ENCODE results near the gene STARD9. TPM values are rescaled to one million over a fixed set of nuclear protein-coding genes. Genes with fewer than 3 reads are reported as not detected.
"Not testable (repeated sequence)": the region's sequence is repeated elsewhere in the genome, so short reads cannot be mapped to it uniquely, and the experiment has no call there.

STARD9 gene
- total RNA-seq, 1 experiment from 2014 or later, result 7.4 TPM

DNA sequence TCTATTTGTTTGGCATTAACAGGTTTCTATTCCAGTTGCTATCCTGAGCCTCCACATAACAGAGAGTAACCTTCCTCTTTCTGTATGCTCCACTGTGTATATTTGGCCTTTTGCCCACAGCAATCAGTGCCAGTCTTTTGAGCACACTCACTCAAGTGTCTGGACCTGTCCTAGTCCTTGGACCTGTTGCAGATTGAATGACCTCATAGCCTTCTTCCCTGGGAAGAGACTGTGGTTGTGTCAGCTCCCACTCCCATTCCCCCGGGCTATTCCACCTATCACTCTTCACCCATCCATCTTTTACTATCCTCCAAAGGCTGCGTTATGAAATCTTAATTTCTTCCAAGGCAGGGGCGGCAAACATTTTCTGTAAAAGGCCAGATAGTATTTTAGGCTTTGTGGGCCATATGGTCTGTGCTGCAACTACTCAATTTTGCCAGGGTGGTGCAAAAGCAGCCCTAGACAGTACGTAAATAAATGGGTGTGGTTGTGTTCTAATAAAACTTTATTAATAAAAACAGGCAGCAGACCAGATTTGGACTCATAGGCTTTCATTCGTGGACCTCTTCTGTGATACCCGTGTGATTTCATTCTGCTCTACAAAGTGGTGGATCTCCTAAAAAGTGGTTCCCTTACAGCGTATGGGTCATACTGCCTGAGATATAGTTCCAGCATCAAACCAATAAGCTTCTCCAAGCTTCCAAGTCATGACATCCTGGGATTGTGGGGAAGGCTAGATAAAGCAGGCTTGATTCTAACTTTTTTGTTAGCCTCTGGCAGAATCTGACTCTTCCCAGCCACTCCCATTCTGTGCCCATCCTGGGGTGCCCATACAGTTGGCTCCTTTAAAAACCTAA is 104.1 kb downstream of the STARD9 start:
- Histone ChIP-seq H3K36me3 (peaks cover 71% of the 10 kb centered on the region), H3K9me3 (replicated peaks) (no peaks in the 10 kb centered on the region), H3K4me1 (replicated peaks) (no peaks in the 10 kb centered on the region), H3K27me3 (replicated peaks) (no peaks in the 10 kb centered on the region), H3K4me3 (no peak overlapping the region), H3K27ac (no peak overlapping the region)
- no peak for DNase-seq (ENCODE audit: low read depth in 1 of 2, low spot score in 2 of 2)

GRCh38 chr15:42680142-42680482 is 104.7 kb downstream of the STARD9 start:
- H3K27ac ChIP-seq; DNase-seq (ENCODE audit: low read depth in 1 of 2, low spot score in 2 of 2); H3K4me3 ChIP-seq; H3K9me3 ChIP-seq (replicated peaks); H3K27me3 ChIP-seq (replicated peaks); H3K4me1 ChIP-seq (replicated peaks): not testable (repeated sequence)
- peaks cover 68% of the 10 kb centered on the region for H3K36me3 ChIP-seq

- DNase-seq (ENCODE audit: low read depth in 1 of 2, low spot score in 2 of 2), result no peak
These were observed 105.7 kb downstream of the STARD9 start for GRCh38 chr15:42681119-42681518.

GRCh38 chr15:42686281-42686680 is 110.9 kb downstream of the STARD9 start:
- no peaks in the 10 kb centered on the region for H3K4me1 ChIP-seq (replicated peaks)
- no peaks in the 10 kb centered on the region for H3K9me3 ChIP-seq (replicated peaks)
- H3K36me3 ChIP-seq, result peaks cover 64% of the 10 kb centered on the region
- no peak for DNase-seq (ENCODE audit: low read depth in 1 of 2, low spot score in 2 of 2)
- no peak overlapping the region for H3K27ac ChIP-seq
- no peaks in the 10 kb centered on the region for H3K27me3 ChIP-seq (replicated peaks)
- H3K4me3 ChIP-seq, result no peak overlapping the region

More at GRCh38 chr15:42681119-42681518, 105.7 kb downstream of the STARD9 start:
- H3K27me3 ChIP-seq (replicated peaks), result no peaks in the 10 kb centered on the region
- peaks cover 70% of the 10 kb centered on the region for H3K36me3 ChIP-seq
- H3K27ac ChIP-seq, result no peak overlapping the region
- no peak overlapping the region for H3K4me3 ChIP-seq
- no peaks in the 10 kb centered on the region for H3K4me1 ChIP-seq (replicated peaks)
- H3K9me3 ChIP-seq (replicated peaks), result no peaks in the 10 kb centered on the region

GRCh38 chr15:42687740-42688139 is 112.3 kb downstream of the STARD9 start:
- H3K4me1 ChIP-seq (replicated peaks), result no peaks in the 10 kb centered on the region
- DNase-seq (ENCODE audit: low read depth in 1 of 2, low spot score in 2 of 2), result no peak
- H3K9me3 ChIP-seq (replicated peaks), result no peaks in the 10 kb centered on the region

GRCh38 chr15:42688301-42688700 is 112.9 kb downstream of the STARD9 start:
- no peak for DNase-seq (ENCODE audit: low read depth in 1 of 2, low spot score in 2 of 2)
- Histone ChIP-seq H3K27ac (no peak overlapping the region), H3K4me3 (no peak overlapping the region), H3K36me3 (peaks cover 62% of the 10 kb centered on the region), H3K4me1 (replicated peaks) (no peaks in the 10 kb centered on the region), H3K27me3 (replicated peaks) (no peaks in the 10 kb centered on the region), H3K9me3 (replicated peaks) (no peaks in the 10 kb centered on the region)

More at GRCh38 chr15:42687740-42688139, 112.3 kb downstream of the STARD9 start:
- Histone ChIP-seq H3K4me3 (no peak overlapping the region), H3K27ac (no peak overlapping the region), H3K36me3 (peaks cover 61% of the 10 kb centered on the region), H3K27me3 (replicated peaks) (no peaks in the 10 kb centered on the region)

DNA sequence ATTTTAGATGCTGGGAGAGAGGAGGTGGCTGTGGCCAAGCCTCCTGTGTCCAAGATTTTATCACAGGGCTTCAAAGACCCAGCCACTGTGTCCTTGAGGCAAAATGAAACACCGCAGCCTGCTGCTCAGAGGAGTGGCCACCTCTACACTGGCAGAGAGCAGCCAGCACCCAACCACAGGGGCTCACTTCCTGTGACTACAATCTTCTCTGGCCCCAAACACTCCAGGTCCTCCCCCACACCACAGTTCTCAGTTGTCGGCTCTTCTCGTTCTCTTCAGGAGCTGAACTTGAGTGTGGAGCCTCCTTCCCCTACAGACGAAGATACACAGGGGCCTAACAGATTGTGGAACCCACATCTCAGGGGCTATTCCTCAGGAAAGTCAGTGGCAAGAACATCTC is 115.9 kb downstream of the STARD9 start:
- no peak overlapping the region for H3K4me3 ChIP-seq
- H3K36me3 ChIP-seq, result peaks cover 54% of the 10 kb centered on the region
- no peaks in the 10 kb centered on the region for H3K27me3 ChIP-seq (replicated peaks)
- no peaks in the 10 kb centered on the region for H3K9me3 ChIP-seq (replicated peaks)
- no peak for DNase-seq (ENCODE audit: low read depth in 1 of 2, low spot score in 2 of 2)
- no peak overlapping the region for H3K27ac ChIP-seq
- no peaks in the 10 kb centered on the region for H3K4me1 ChIP-seq (replicated peaks)

DNA sequence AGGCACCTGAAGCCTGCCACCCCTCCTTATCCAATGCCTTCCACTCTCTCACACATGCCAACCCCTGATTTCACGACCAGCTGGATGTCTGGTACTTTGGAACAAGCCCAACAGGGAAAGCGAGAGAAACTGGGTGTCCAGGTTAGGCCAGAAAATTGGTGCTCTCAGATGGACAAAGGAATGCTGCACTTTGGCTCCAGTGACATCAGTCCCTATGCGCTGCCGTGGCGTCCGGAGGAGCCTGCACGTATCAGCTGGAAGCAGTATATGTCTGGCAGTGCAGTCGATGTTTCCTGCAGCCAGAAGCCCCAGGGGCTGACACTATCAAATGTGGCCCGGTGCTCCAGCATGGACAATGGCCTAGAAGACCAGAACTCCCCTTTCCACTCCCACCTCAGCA is 116.4 kb downstream of the STARD9 start:
- no peak overlapping the region for H3K27ac ChIP-seq
- peaks cover 53% of the 10 kb centered on the region for H3K36me3 ChIP-seq
- H3K4me1 ChIP-seq (replicated peaks), result no peaks in the 10 kb centered on the region
- H3K4me3 ChIP-seq, result no peak overlapping the region
- H3K27me3 ChIP-seq (replicated peaks), result no peaks in the 10 kb centered on the region
- H3K9me3 ChIP-seq (replicated peaks), result no peaks in the 10 kb centered on the region
- no peak for DNase-seq (ENCODE audit: low read depth in 1 of 2, low spot score in 2 of 2)

DNA sequence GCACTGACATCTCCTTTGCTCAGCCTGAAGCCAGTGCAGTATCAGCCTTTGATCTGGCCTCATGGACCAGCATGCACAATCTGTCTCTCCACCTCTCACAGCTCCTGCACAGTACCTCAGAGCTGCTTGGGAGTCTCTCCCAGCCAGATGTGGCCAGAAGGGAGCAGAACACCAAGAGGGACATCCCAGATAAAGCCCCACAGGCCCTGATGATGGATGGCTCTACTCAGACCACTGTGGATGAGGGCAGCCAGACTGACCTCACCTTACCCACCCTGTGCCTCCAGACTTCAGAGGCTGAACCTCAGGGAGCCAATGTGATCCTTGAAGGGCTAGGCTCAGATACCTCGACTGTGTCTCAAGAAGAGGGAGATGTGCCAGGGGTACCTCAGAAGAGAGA is 117.1 kb downstream of the STARD9 start:
- no peak overlapping the region for H3K4me3 ChIP-seq
- no peaks in the 10 kb centered on the region for H3K4me1 ChIP-seq (replicated peaks)
- H3K36me3 ChIP-seq, result peaks cover 50% of the 10 kb centered on the region
- DNase-seq (ENCODE audit: low read depth in 1 of 2, low spot score in 2 of 2), result no peak
- H3K27me3 ChIP-seq (replicated peaks), result no peaks in the 10 kb centered on the region
- no peak overlapping the region for H3K27ac ChIP-seq
- no peaks in the 10 kb centered on the region for H3K9me3 ChIP-seq (replicated peaks)

DNA sequence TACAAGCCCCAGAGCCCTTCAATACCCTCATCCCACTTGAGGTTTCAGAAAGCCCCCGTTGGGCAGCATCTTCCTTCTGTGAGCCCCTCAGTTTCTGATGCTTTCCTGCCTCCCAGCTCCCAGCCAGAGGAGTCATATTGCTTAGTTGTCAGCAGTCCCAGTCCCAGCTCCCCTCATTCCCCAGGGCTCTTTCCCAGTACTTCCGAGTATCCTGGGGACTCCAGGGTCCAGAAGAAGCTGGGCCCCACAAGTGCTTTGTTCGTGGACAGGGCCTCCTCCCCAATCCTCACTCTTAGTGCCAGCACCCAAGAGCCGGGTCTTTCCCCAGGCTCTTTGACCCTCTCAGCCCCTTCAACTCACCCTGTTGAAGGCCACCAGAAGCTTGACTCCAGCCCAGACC is 117.6 kb downstream of the STARD9 start:
- Histone ChIP-seq H3K27ac (no peak overlapping the region), H3K36me3 (peaks cover 50% of the 10 kb centered on the region), H3K4me1 (replicated peaks) (no peaks in the 10 kb centered on the region), H3K9me3 (replicated peaks) (no peaks in the 10 kb centered on the region), H3K27me3 (replicated peaks) (no peaks in the 10 kb centered on the region), H3K4me3 (no peak overlapping the region)
- DNase-seq (ENCODE audit: low read depth in 1 of 2, low spot score in 2 of 2), result no peak

DNA sequence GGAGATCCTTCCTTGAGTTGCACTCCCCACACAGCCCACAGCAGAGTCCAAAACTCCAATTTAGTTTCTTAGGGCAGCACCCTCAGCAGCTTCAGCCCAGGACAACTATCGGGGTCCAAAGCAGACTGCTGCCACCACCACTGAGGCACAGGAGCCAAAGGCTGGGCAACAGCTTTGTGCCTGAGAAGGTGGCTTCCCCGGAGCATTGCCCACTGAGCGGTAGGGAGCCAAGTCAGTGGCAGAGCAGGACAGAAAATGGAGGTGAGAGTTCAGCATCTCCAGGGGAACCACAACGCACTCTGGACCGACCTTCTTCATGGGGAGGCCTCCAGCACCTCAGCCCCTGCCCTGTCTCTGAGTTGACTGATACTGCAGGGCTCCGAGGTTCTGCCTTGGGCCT is 118.1 kb downstream of the STARD9 start:
- DNase-seq (ENCODE audit: low read depth in 1 of 2, low spot score in 2 of 2), result no peak
- peaks cover 47% of the 10 kb centered on the region for H3K36me3 ChIP-seq
- H3K4me1 ChIP-seq (replicated peaks), result no peaks in the 10 kb centered on the region
- no peak overlapping the region for H3K4me3 ChIP-seq
- H3K9me3 ChIP-seq (replicated peaks), result no peaks in the 10 kb centered on the region
- no peaks in the 10 kb centered on the region for H3K27me3 ChIP-seq (replicated peaks)
- H3K27ac ChIP-seq, result no peak overlapping the region

DNA sequence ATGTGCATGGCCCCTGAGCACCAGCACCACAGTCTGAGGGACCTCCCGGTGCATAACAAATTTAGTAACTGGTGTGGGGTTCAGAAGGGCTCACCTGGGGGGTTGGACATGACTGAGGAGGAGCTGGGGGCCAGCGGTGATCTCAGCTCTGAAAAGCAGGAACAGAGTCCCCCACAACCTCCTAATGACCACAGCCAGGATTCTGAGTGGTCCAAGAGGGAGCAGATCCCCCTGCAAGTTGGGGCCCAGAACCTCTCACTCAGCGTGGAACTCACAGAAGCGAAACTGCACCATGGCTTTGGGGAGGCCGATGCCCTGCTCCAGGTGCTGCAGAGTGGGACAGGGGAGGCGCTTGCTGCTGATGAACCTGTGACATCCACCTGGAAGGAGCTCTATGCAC is 118.5 kb downstream of the STARD9 start:
- Histone ChIP-seq H3K36me3 (peaks cover 45% of the 10 kb centered on the region), H3K4me3 (no peak overlapping the region), H3K27me3 (replicated peaks) (no peaks in the 10 kb centered on the region), H3K9me3 (replicated peaks) (no peaks in the 10 kb centered on the region), H3K4me1 (replicated peaks) (no peaks in the 10 kb centered on the region), H3K27ac (no peak overlapping the region)
- DNase-seq (ENCODE audit: low read depth in 1 of 2, low spot score in 2 of 2), result no peak

GRCh38 chr15:42694398-42694797 is 119.0 kb downstream of the STARD9 start:
- no peak for DNase-seq (ENCODE audit: low read depth in 1 of 2, low spot score in 2 of 2)
- no peak overlapping the region for H3K4me3 ChIP-seq
- H3K36me3 ChIP-seq, result peaks cover 45% of the 10 kb centered on the region
- no peak overlapping the region for H3K27ac ChIP-seq
- H3K4me1 ChIP-seq (replicated peaks), result no peaks in the 10 kb centered on the region
- no peaks in the 10 kb centered on the region for H3K27me3 ChIP-seq (replicated peaks)
- no peaks in the 10 kb centered on the region for H3K9me3 ChIP-seq (replicated peaks)

- H3K9me3 ChIP-seq (replicated peaks), result no peaks in the 10 kb centered on the region
- no peak for DNase-seq (ENCODE audit: low read depth in 1 of 2, low spot score in 2 of 2)
- no peaks in the 10 kb centered on the region for H3K27me3 ChIP-seq (replicated peaks)
- no peak overlapping the region for H3K4me3 ChIP-seq
- peaks cover 40% of the 10 kb centered on the region for H3K36me3 ChIP-seq
- H3K27ac ChIP-seq, result no peak overlapping the region
- H3K4me1 ChIP-seq (replicated peaks), result no peaks in the 10 kb centered on the region
These were observed 120.2 kb downstream of the STARD9 start for GRCh38 chr15:42695527-42696071.

All from SJSA1 (cell line).